Stimulated activated CD8-positive, alpha-beta memory T cell treated with anti-CD3 and anti-CD28 coated beads, Interleukin-4, amount 100 ng/mL, for 24 hours (primary cell): ENCODE measurements around the gene SDF2L1.

Experiments used
- DNase-seq: peaks from one replicate; pipeline ENCODE4 v3.0.0-alpha.2; 2020; ENCODE audit warnings: low read depth

The SDF2L1 gene

DNA sequence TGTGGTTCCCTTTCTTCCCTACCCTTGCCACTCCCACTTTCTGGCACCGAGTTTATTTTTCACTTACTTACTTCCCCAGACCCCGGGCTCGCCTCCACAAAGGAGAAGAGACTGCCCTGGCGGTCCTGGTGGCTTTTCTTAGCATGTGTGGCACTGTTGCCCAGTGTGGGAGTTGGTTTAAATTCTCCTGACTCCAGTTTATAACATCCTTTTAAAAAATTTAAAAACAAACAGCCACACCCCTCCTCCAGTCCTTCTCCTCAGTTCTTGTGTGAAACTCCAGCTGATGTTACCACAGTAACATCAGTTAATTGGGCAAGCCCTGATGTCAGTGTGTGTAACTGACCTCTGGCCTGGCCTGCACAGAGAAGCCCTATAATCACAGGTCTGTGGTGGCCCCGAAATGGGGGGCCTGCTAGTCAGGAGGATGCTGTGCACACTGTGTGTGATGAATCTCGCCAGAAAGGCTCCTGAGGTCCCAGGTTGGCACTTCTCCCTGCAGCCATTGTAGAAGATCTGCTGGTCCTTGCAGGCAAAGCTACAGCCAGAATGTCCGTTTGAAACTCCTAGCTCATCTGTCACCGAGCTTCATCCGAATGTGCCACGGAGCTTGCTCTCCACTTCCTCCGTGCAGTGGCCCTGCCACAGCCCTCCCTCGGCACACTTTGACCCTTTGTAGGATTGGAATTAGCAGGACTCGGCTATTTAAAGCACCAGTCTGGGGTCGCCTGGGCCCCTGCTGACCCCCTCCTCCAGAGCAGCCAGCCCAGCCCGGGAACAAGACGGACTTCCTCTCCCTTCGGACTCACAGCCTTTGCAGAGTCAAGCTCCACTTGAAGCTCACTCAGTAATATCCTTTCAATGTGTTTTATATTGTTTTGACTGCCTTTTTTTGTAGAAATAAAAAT lies 19.8 kb upstream of the SDF2L1 start:
- DNase-seq, result no peak

DNA sequence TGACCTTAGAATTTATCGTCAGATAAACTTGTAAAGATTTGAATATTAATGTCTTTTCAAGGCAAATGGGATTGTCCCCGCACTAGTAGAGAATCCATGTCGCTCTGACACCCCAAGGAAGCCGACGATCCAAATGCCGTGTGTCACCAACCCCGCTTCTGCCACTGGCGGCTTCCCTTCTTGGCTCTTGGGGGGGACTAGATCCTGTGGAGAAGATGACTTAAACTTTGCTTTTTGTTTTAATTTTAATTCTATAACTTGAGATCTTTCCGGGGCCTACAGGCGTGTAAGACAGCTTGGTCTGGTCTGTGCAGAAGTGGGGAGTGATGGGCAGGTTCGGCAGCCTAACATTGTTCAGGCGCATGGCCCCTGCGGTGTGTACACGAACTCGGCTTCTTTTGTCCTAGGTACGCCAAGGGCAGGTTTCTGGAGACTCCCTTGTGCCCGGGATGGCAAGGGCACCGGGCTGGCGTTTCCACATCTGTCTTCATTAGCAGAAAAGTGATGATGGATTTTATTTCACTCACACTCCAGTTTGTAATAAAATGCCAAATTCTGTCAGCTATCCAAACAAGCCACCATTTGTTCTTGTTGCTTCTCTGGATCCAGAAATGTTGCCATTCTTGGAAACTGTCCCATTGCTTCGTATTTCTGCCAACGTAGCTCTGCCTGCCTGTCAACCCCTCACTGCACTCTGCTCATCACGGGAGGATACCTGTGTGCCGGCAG lies 19.0 kb upstream of the SDF2L1 start:
- no peak for DNase-seq

DNA sequence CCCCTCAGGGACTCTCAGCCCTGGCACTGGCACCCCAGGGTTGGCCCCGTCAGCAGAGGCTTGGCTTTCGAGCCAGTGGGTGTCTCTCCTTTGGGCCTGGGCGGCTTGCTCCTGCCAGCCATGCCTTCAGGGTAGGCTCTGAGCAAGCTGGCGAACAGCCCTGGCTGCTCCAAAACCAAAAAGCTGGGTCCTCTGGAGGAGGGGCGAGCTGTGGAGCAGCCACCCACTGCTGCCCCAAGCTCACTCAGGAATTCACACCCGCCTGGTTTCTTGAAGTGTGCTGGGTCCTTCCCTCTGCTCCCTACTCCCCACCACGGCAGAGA lies 18.5 kb upstream of the SDF2L1 start:
- DNase-seq, result no peak

DNA sequence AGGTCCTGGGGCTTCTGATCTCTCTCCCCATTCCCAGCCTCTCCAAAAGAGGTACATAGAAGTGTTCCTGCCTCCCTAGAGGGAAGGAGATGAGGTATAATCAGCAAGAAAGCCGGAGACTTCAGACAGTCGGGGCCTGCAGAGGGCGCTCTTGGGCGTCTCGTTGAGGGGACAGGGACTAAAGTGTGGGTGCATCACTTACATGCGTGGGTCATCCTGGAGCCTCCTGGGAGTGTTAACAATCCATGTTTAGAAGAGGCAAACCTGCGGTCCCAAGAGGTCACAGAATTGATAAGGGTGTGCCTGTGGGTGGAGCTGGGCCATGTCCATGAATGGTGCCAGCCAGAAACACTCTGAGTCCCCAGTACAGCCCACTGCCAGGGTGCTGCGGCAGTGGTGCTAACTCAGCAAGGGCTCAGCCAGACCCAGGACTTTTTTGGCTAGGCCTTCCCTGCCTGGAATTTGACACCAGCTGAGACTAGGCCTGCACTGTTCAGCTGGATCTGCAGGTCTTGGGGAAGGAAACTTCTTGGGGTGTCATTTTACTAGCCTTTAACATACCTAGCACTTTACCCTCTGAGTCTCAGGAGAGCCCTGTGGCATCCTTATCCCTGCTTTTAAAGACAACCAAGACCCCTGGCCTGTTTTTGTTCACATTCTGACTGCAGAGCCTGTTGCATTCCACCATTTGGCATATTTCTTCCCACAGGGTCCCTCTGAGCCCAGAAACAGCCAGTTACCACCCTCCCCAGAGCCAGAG lies 17.8 kb upstream of the SDF2L1 start:
- DNase-seq, result peak; percentile 36

- no peak for DNase-seq
Observed at GRCh38 chr22:21624880-21625791, 17.0 kb upstream of the SDF2L1 start.

GRCh38 chr22:21626073-21626734 lies 15.9 kb upstream of the SDF2L1 start:
- DNase-seq, result no peak

DNA sequence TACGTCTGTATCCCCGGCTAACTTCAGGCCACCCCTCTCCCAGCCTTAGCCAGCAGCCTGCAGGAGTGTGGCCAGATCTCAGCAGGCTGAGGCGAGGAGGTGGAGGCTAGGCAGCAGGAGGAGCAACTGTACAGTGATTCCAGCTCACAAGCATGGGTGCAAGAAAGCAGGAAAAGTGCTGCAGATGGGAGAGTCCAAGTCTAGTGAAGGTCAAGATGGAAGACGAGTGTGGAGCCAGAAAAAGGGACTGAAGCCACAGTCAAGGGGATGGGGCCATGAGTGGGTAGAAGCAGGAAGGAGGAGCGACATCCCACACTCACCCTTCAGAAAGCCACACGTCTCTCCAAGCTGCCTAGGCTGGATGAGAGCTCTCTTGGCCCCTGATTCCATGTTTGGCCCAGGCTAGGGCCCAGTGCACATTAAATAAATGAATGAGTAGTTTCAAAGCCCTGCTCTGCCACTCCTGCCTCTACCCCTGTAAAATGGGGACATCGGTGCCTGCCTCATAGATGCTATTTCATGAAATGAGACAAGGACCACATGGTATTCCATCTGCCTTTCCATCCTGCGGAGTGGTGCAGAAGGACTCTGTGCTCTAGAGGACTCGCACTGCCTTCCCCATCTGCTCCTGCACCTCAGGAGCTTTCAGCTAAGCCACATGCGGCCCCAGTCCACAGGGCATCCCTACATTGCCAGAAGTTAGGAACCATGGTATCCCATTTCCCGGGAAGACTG lies 15.2 kb upstream of the SDF2L1 start:
- DNase-seq, result no peak

DNA sequence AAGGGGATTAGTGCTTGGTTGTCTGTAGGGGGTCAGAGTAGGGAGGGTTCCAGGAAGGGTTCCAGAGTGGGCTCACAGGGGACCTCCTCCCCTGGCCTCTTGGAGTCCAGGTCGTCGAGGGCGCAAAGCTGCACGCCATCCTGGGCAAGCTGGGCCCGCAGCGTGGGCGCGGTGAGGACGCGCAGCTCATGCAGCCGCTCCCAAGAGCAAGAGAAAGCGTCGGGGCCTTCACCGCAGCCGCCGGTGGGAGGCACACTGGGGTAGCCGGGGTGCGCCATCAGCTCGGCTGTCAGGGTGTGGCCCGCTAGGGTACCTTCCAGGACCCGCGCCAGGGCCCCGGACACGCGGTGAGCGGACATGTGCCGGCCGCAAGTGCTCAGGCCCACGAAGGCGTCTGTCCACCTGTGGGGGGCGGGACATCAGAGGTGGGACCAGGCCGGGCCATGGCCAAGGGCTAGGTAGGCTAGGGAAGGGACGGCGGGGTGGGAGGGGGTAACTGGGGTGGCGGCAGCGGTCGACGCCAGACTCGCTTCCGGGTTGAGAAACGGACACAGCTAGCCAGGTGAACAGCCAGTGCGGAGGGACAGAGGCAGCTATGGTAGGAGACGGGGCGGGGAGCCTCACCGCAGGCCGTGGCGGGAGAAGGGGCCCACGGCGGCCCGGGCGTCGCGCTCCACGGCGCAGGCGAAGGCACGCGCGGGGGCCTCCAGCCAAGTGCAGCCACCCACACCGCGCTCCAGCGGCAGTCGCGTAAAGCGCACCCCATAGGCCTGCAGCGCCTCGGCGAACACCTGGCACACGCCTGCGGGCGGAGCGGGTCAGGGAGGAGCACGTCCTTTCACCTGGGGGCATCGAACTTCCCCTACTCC lies 13.5 kb upstream of the SDF2L1 start:
- DNase-seq, result no peak

DNA sequence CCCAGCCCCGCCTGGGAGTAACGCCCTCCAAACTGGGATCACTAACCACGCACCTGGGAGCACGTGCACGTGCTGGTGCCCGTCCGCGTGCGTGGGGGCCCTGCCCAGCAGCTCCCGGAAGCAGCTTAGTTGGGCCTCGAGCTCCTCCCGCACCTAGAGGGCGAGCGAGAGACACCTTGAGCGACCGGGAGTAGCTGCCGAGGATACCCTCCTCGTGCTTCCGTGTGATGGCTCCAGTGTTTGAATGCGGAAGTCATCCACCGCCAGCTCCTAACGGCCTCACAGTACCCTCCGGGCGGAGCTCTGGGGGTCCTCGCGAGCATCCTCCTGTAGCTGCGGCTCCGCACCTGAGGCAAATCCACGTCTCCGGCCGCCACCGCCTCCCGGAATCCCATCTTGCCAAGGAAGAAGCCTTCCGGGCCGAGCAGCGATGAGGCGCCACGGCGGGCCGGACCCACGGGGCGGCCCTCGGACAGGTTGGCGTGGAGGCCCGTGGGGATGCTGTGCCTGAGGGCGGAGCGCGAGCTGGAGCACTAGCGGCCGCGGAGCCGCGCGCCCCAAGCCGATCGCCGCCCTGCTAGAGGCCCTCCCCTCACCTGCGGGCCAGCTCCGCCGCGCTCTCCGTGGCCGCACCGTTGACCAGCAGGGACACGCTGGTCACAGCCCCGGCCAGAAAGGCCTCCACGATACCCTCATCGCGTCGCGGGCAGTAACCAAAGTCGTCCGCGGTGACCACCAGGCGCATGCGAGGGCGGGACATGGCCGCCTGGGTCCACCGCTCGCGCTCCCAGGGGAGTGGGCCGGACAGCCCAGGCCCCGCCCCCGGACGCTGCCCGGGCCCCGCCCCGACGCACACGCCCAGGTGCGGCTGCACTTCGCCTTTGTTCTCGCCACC lies 12.6 kb upstream of the SDF2L1 start, which contains the start of gene YDJC:
YDJC (minus strand) TSS at position 768 of the 895 bp plus-strand sequence; CDS start at position 760, 8 bp downstream.
- peak; percentile 94 for DNase-seq

GRCh38 chr22:21631025-21631424 lies 11.1 kb upstream of the SDF2L1 start:
- DNase-seq, result no peak

- peak; percentile 55 for DNase-seq
Observed at GRCh38 chr22:21632237-21632895, 9.7 kb upstream of the SDF2L1 start, which contains the start of gene CCDC116. TSS of gene CCDC116 (plus strand) at chr22:21632760. CDS start at chr22:21633182, 422 bp downstream.

DNA sequence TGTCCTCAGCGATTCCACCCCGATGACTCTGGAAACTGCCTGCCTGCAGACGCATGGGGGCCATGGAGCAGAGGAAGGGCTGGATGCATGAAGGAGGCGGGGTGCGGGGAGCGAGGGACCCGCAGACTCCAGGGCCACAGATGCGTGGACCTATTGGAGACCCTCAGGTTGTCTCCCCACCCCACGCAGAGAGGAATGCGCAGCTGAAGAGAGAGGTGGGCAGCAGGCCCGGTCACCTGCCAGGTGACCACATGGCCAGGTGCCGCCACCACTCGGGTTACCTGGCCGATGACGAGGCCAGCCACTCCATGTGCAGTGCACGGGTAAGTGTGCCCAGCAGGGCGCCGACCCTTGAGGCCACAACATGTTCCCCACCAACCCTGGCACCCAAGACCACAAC lies 9.2 kb upstream of the SDF2L1 start:
- no peak for DNase-seq

DNA sequence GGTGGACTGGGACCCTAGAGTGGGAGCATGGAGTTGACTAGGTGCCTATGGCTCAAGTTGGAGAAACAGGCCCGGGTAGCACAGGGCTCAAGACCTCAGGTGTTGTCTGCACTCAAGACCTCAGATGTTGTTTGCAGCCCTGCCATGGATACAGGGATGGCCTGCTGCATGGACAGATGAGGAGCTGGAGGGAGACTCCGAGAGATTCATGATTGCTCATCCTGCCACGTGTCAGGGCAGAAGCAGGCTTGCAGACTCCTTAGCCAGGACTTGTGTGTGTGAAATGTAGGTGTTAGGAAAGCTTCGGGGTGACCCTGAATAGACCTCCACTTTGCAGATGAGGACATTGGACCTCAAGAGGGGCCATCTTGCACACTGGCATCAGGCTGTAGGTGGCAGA lies 8.6 kb upstream of the SDF2L1 start:
- no peak for DNase-seq

GRCh38 chr22:21634081-21634480 lies 8.0 kb upstream of the SDF2L1 start:
- no peak for DNase-seq

DNA sequence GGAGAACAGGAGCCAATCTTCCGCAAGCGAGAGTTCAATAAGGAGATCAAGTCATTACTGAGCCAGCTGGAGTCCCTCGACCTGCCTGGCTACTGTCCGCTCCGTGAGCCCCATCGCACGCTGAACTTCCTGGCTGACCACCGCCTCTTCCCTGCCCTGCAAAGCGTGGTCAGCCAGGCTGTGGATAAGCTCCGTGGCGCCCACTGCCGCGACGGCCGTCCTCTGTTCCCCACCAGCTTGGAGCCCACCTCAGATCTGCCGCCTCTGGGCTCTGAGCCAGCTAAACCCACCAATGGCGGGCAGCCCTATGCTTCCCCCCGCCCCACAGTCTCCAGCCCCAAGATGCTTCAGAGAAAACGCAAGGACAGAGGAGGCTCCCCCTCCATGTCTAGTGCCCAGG lies 7.3 kb upstream of the SDF2L1 start:
- no peak for DNase-seq

- no peak for DNase-seq
Observed at GRCh38 chr22:21635771-21636510, 6.2 kb upstream of the SDF2L1 start.
